DMS53 treated with DMSO at 0.1 percent for 48 hours (cell line): ENCODE measurements around the gene EYA4.

Experiments used
- DNase-seq: peaks from one replicate; lab custom pipeline; 2025; ENCODE audit not compliant: unreplicated experiment; lab: John Stamatoyannopoulos, UW

EYA4 gene

GRCh38 chr6:133348846-133349245 is 107.7 kb downstream of the EYA4 start:
- DNase-seq = no peak

- no peak for DNase-seq
Measured at GRCh38 chr6:133350928-133351327, 109.8 kb downstream of the EYA4 start.

GRCh38 chr6:133352046-133352445 is 110.9 kb downstream of the EYA4 start:
- DNase-seq = peak; percentile 1

GRCh38 chr6:133353061-133353460 is 111.9 kb downstream of the EYA4 start:
- DNase-seq = no peak

GRCh38 chr6:133355922-133356321 is 114.8 kb downstream of the EYA4 start:
- no peak for DNase-seq

GRCh38 chr6:133358574-133359150 is 117.5 kb downstream of the EYA4 start:
- peak; percentile 49 for DNase-seq

- DNase-seq = no peak
Measured at GRCh38 chr6:133359256-133359655, 118.1 kb downstream of the EYA4 start.

- no peak for DNase-seq
Measured at GRCh38 chr6:133359760-133360159, 118.6 kb downstream of the EYA4 start.

- DNase-seq = no peak
Measured at GRCh38 chr6:133360194-133360593, 119.0 kb downstream of the EYA4 start.

- DNase-seq = no peak
Measured at GRCh38 chr6:133362813-133363212, 121.7 kb downstream of the EYA4 start.

GRCh38 chr6:133368664-133369063 is 127.5 kb downstream of the EYA4 start:
- peak; percentile 42 for DNase-seq

GRCh38 chr6:133369773-133370272 is 128.7 kb downstream of the EYA4 start:
- no peak for DNase-seq

GRCh38 chr6:133376743-133377142 is 135.6 kb downstream of the EYA4 start:
- no peak for DNase-seq

- no peak for DNase-seq
Measured at GRCh38 chr6:133377219-133377618, 136.1 kb downstream of the EYA4 start.

- no peak for DNase-seq
Measured at GRCh38 chr6:133380047-133380446, 138.9 kb downstream of the EYA4 start.

- no peak for DNase-seq
Measured at GRCh38 chr6:133380723-133381122, 139.6 kb downstream of the EYA4 start.

GRCh38 chr6:133388731-133389130 is 147.6 kb downstream of the EYA4 start:
- no peak for DNase-seq

- no peak for DNase-seq
Measured at GRCh38 chr6:133390168-133390567, 149.0 kb downstream of the EYA4 start.

- no peak for DNase-seq
Measured at GRCh38 chr6:133392015-133392414, 150.9 kb downstream of the EYA4 start.

GRCh38 chr6:133392641-133393040 is 151.5 kb downstream of the EYA4 start:
- DNase-seq = no peak

GRCh38 chr6:133393891-133394290 is 152.7 kb downstream of the EYA4 start:
- DNase-seq = no peak

GRCh38 chr6:133394630-133395029 is 153.5 kb downstream of the EYA4 start:
- no peak for DNase-seq

- no peak for DNase-seq
Measured at GRCh38 chr6:133396233-133396983, 155.3 kb downstream of the EYA4 start.
